Measurements from ENCODE around the gene FBXO28. TPM values are rescaled to one million over a fixed set of nuclear protein-coding genes. Genes with fewer than 3 reads are reported as not detected.
"Not testable (repeated sequence)": the region's sequence is repeated elsewhere in the genome, so short reads cannot be mapped to it uniquely, and the experiment has no call there.

Gene FBXO28
- total RNA-seq, 2 donors from 2014 or later: 20.7 to 41.9 TPM

DNA sequence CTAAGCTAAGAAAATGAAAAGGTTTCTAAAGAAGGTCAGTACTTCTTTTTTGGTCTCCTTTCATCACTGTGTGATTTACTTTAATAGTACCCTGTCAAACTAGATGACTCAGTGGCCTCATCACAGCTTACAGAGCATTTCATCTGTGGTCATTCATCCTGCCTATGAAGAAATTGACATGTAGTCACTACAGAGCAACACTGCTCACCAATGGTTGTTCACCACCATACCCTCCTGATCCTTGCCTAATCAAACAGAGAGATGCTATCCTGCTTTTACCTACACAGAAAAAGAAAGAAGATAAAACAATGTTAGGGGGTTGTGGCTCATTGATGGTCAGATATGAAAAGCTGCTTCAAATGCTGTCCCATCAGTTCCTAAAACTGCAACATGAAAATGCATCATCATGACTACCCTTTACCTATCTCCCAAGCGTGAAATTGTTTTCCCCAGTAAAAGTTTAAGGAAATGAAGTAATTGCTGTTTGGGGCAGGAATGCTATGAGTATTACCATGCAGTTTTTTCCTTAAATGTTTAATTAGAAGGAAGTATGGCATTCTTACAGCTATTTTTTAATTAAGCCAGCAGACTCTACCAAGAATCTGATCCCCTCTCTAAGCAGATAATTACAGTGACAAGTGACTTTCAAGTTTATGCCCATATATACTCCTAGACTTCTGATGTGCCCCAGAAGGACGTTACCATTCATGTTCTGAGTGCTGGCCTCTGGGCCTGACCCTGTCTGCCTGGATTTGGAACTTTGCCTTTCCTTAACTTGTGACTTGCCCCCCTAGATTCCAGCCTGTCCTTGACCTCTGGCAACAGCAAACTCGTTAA lies 46.1 kb upstream of the FBXO28 start:
- Histone ChIP-seq H3K36me3 (no peaks in the 10 kb centered on the region), H3K27ac (no peak overlapping the region), H3K4me1 (ENCODE audit: control insufficient read depth in 1 of 2, low read depth in 2 of 2) (no peaks in the 10 kb centered on the region), H3K4me3 (no peak overlapping the region), H3K9me3 (no peaks in the 10 kb centered on the region), H3K27me3 (replicated peaks; ENCODE audit: insufficient read depth) (no peaks in the 10 kb centered on the region)
- DNase-seq (ENCODE audit: low spot score) (no peak), ATAC-seq (ENCODE audit: insufficient number of reproducible peaks, low FRiP score, low read depth) (no peak)
- TF ChIP-seq, protein P1, sequence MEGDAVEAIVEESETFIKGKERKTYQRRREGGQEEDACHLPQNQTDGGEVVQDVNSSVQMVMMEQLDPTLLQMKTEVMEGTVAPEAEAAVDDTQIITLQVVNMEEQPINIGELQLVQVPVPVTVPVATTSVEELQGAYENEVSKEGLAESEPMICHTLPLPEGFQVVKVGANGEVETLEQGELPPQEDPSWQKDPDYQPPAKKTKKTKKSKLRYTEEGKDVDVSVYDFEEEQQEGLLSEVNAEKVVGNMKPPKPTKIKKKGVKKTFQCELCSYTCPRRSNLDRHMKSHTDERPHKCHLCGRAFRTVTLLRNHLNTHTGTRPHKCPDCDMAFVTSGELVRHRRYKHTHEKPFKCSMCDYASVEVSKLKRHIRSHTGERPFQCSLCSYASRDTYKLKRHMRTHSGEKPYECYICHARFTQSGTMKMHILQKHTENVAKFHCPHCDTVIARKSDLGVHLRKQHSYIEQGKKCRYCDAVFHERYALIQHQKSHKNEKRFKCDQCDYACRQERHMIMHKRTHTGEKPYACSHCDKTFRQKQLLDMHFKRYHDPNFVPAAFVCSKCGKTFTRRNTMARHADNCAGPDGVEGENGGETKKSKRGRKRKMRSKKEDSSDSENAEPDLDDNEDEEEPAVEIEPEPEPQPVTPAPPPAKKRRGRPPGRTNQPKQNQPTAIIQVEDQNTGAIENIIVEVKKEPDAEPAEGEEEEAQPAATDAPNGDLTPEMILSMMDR (IDR thresholded peaks at IDR 0.05): no peak

DNA sequence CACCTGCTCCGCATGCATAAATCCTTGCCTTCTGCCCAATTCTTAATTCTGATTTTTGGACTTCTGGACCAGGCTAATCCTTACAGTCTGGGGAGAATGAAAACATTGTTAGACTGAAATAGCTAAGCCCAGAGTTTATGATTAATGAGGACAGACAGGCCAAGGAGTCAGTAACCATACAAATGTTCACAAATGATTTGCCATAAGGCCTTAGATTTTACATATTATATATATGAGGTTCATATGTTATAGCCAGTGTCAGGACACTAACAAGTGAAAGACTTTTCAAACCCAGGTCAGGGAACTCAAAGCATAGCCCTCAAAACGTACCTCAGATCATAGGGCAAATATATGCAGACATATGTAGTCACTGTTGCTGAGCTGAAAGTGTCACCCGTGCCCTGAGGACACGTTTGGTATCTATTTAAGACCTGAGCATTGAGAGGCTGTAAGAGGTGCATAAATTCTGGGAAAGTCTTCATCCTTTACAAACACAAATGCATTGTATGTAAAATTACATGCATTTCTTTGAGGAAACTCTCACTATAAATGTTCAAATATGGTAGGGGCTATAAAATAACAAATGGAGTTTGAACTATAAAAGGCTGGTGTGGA lies 45.3 kb upstream of the FBXO28 start:
- no peaks in the 10 kb centered on the region for H3K27me3 ChIP-seq (replicated peaks; ENCODE audit: insufficient read depth)
- TF ChIP-seq, protein P1 (IDR thresholded peaks at IDR 0.05): no peak
- no peak overlapping the region for H3K27ac ChIP-seq
- H3K9me3 ChIP-seq: no peaks in the 10 kb centered on the region
- H3K4me1 ChIP-seq (ENCODE audit: control insufficient read depth in 1 of 2, low read depth in 2 of 2): no peaks in the 10 kb centered on the region
- DNase-seq (ENCODE audit: low spot score) (no peak), ATAC-seq (ENCODE audit: insufficient number of reproducible peaks, low FRiP score, low read depth) (no peak)
- H3K36me3 ChIP-seq: no peaks in the 10 kb centered on the region
- no peak overlapping the region for H3K4me3 ChIP-seq

DNA sequence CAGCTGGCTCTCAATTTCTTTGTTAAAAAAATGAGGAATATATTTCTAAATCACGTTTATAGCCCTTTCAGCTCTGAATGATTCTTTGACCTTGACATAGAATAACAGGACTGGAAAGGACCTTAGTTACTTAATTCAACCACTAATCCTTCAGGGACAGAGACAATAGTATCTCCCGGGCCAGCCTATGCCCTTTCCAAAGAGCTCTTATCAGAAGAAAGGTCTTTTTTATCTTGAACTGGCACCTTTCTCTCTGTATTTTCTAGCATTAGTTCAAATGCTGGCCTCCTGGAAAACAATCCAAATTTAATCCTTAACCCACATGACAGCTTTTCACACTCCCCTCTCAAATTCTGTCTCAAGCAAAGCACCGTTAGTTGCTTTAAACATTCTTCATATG lies 44.8 kb upstream of the FBXO28 start:
- H3K27ac ChIP-seq: no peak overlapping the region
- TF ChIP-seq, protein P1 (IDR thresholded peaks at IDR 0.05): no peak
- H3K4me3 ChIP-seq: no peak overlapping the region
- H3K36me3 ChIP-seq: no peaks in the 10 kb centered on the region
- H3K4me1 ChIP-seq (ENCODE audit: control insufficient read depth in 1 of 2, low read depth in 2 of 2): no peaks in the 10 kb centered on the region
- no peak for ATAC-seq (ENCODE audit: insufficient number of reproducible peaks, low FRiP score, low read depth)
- H3K27me3 ChIP-seq (replicated peaks; ENCODE audit: insufficient read depth): no peaks in the 10 kb centered on the region
- DNase-seq (ENCODE audit: low spot score): no peak
- no peaks in the 10 kb centered on the region for H3K9me3 ChIP-seq

DNA sequence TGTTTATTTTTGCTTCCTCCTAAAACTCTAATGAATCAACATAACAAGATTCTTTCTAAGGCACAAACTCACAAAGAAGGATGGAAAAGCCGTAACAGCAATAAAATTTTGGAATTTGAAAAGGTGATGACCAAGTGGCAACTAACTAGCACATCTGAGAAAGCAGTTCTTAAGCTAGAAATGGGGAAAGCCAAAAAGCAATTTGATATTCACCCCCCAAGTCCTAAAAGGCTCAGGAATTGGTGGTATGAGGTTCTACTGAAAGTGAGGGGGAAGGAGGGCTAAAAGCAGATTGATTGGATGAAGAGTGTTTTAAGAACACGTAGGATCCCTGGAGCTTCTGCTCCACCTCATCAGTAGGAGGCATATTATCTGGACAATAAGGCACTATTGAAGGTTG lies 43.4 kb upstream of the FBXO28 start:
- ATAC-seq (ENCODE audit: insufficient number of reproducible peaks, low FRiP score, low read depth) (no peak), DNase-seq (ENCODE audit: low spot score) (no peak)
- no peak overlapping the region for H3K27ac ChIP-seq
- no peaks in the 10 kb centered on the region for H3K36me3 ChIP-seq
- H3K4me1 ChIP-seq (ENCODE audit: control insufficient read depth in 1 of 2, low read depth in 2 of 2): no peaks in the 10 kb centered on the region
- no peaks in the 10 kb centered on the region for H3K27me3 ChIP-seq (replicated peaks; ENCODE audit: insufficient read depth)
- H3K4me3 ChIP-seq: no peak overlapping the region
- H3K9me3 ChIP-seq: no peaks in the 10 kb centered on the region
- TF ChIP-seq, protein P1 (IDR thresholded peaks at IDR 0.05): no peak

DNA sequence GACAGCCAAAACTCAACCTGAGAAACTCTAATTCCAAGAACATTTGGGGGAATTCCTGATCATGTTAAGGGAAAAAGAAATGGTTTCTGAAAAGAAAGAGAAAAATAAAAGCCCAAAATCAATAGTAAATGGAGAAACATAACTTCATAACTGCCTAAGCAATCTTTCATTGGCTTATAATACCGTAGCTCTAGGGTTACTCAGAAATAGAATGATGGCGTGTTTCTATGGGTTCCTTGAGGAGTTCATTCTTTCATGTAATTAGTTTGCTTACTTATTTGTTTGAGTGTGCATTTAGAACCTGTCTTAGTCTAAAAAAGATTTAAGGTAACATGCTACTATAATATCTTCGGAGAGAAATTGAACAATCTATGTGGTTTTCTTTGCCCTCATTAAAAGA lies 37.5 kb upstream of the FBXO28 start:
- TF ChIP-seq, protein P1 (IDR thresholded peaks at IDR 0.05): no peak
- H3K9me3 ChIP-seq: no peaks in the 10 kb centered on the region
- H3K4me1 ChIP-seq (ENCODE audit: control insufficient read depth in 1 of 2, low read depth in 2 of 2): no peaks in the 10 kb centered on the region
- H3K27me3 ChIP-seq (replicated peaks; ENCODE audit: insufficient read depth): no peaks in the 10 kb centered on the region
- DNase-seq (ENCODE audit: low spot score) (no peak), ATAC-seq (ENCODE audit: insufficient number of reproducible peaks, low FRiP score, low read depth) (no peak)
- no peak overlapping the region for H3K27ac ChIP-seq
- no peaks in the 10 kb centered on the region for H3K36me3 ChIP-seq
- H3K4me3 ChIP-seq: no peak overlapping the region

DNA sequence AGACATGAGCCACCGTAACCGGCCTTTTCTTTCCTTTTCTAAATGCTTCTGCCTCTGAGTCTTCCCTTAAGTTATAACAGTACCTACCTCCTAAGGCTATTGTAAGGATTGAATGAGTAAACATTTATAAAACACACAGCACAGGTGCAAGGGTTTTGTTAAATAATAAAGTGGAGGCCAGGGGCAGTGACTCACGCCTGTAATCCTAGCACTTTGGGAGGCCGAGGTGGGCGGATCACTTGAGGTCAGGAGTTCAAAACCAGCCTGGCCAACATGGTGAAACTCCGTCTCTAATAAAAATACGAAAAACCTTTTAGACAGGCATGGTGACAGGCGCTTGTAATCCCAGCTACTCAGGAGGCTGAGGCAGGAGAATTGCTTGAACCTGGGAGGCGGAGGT lies 34.3 kb upstream of the FBXO28 start:
- H3K27ac ChIP-seq; H3K9me3 ChIP-seq; H3K4me1 ChIP-seq (ENCODE audit: control insufficient read depth in 1 of 2, low read depth in 2 of 2); DNase-seq (ENCODE audit: low spot score); H3K4me3 ChIP-seq; H3K27me3 ChIP-seq (replicated peaks; ENCODE audit: insufficient read depth); ATAC-seq (ENCODE audit: insufficient number of reproducible peaks, low FRiP score, low read depth); H3K36me3 ChIP-seq: not testable (repeated sequence)

Data from thoracic aorta (tissue), 2 donors.